ENCODE measurements around the gene C1orf35.

DNA sequence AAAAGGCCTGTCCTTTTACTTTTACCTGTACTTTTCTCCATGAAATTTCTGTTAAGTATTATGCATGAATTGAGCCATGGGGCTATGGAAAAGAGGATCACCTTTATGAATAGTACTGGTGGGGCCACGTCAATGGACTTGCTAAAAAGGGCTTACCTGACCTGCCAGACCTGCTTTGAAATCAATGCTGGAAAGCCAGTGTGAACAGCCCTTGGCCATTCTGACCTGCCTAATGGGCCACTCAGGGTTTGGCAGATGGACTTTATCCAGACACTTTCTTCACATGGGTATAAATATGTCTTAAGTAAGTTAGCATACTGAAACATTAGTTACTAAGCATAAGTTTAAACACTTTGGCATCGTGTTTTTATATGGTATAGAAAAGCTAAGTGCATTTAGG is 28.6 kb upstream of the C1orf35 start:
- no peak for TF ChIP-seq EZH2 (IDR thresholded peaks at IDR 0.05; ENCODE audit: low read length, missing control alignments)
- TF ChIP-seq, protein P1, sequence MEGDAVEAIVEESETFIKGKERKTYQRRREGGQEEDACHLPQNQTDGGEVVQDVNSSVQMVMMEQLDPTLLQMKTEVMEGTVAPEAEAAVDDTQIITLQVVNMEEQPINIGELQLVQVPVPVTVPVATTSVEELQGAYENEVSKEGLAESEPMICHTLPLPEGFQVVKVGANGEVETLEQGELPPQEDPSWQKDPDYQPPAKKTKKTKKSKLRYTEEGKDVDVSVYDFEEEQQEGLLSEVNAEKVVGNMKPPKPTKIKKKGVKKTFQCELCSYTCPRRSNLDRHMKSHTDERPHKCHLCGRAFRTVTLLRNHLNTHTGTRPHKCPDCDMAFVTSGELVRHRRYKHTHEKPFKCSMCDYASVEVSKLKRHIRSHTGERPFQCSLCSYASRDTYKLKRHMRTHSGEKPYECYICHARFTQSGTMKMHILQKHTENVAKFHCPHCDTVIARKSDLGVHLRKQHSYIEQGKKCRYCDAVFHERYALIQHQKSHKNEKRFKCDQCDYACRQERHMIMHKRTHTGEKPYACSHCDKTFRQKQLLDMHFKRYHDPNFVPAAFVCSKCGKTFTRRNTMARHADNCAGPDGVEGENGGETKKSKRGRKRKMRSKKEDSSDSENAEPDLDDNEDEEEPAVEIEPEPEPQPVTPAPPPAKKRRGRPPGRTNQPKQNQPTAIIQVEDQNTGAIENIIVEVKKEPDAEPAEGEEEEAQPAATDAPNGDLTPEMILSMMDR (conservative IDR thresholded peaks at IDR 0.05 in 1 of 2, IDR thresholded peaks at IDR 0.05 in 1 of 2; ENCODE audit: low read depth in 1 of 2, low read length in 2 of 2): no peak
